H1 (cell line): Measurements from ENCODE around the gene ATXN7. TPM values are rescaled to one million over a fixed set of nuclear protein-coding genes. Genes with fewer than 3 reads are reported as not detected.

Experiments
- CTCF ChIA-PET: fragments of 300-600 bp; sonication (Branson Sonifier 250); formaldehyde crosslinking; loops from one replicate; lab custom pipeline; 2021; ENCODE audit not compliant: partially characterized antibody; lab: Charles Lee
- POLR2A ChIA-PET: fragments of 300-600 bp; sonication (Branson Sonifier 250); formaldehyde crosslinking; loops from one replicate; lab custom pipeline; 2021; ENCODE audit warnings: inconsistent platforms; ENCODE audit not compliant: partially characterized antibody; lab: Charles Lee
- DNase-seq, 2 experiments: peaks; one replicate each; pipeline versions ENCODE4 v3.0.0 to v3.0.0-alpha.2; 2010 to 2022; ENCODE audit warnings: low spot score in 2 of 2, low read depth in 1 of 2, mixed read lengths in 1 of 2
- FAIRE-seq: peaks from 2 replicates; lab custom pipeline; 2011; peaks lifted over from hg19 to GRCh38; lab: Jason Lieb, UNC
- H2AFZ ChIP-seq: 2 replicates; pipeline ENCODE4 v1.8.1; 2012; ENCODE audit warnings: low read length, inconsistent platforms
- H2AK5ac ChIP-seq: 2 replicates; pipeline ENCODE4 v1.6.1; 2013; ENCODE audit warnings: low read depth, low read length
- H2BK120ac ChIP-seq: replicated peaks from 2 replicates; pipeline ENCODE3; 2013; ENCODE audit warnings: low read depth, low read length, inconsistent platforms
- H2BK12ac ChIP-seq: 2 replicates; pipeline ENCODE4 v1.6.1; 2013; ENCODE audit warnings: low read depth, low read length
- H2BK15ac ChIP-seq: 2 replicates; pipeline ENCODE4 v1.6.1; 2013; ENCODE audit warnings: low read length
- H2BK20ac ChIP-seq: 2 replicates; pipeline ENCODE4 v1.6.1; 2013; ENCODE audit warnings: low read length
- H2BK5ac ChIP-seq: 2 replicates; pipeline ENCODE4 v1.6.1; 2013; ENCODE audit warnings: low read depth, low read length
- H3K14ac ChIP-seq: 2 replicates; pipeline ENCODE4 v1.6.1; 2013; ENCODE audit warnings: inconsistent platforms; ENCODE audit not compliant: insufficient read length
- H3K18ac ChIP-seq: 2 replicates; pipeline ENCODE4 v1.6.1; 2013; ENCODE audit warnings: low read length; ENCODE audit errors: extremely low read depth
- H3K23ac ChIP-seq: 2 replicates; pipeline ENCODE4 v1.6.1; 2013; ENCODE audit warnings: inconsistent platforms; ENCODE audit not compliant: insufficient read length
- H3K23me2 ChIP-seq: 2 replicates; pipeline ENCODE4 v1.6.1; 2013; ENCODE audit warnings: low read depth, low read length
- H3K27ac ChIP-seq: 2 replicates; pipeline ENCODE4 v1.6.1; 2011; ENCODE audit warnings: low read depth, low read length, inconsistent platforms
- H3K27me3 ChIP-seq, 4 experiments: replicated peaks in 1 of 4; 1 replicate in 1 of 4; 2 replicates in 3 of 4; pipeline versions ENCODE4 v1.6.1 to v1.8.1; 2011 to 2013; ENCODE audit warnings: low read length in 3 of 4, mild to moderate bottlenecking in 3 of 4, inconsistent platforms in 2 of 4, mixed read lengths in 2 of 4, moderate library complexity in 1 of 4; ENCODE audit not compliant: control insufficient read depth in 3 of 4, insufficient read depth in 3 of 4; ENCODE audit errors: extremely low read depth in 1 of 4
- H3K36me3 ChIP-seq, 4 experiments: 2 replicates each; pipeline versions ENCODE4 v1.6.1 to v1.8.1; 2011 to 2013; ENCODE audit warnings: mild to moderate bottlenecking in 4 of 4, low read length in 3 of 4, moderate library complexity in 2 of 4, control low read depth in 1 of 4, inconsistent platforms in 1 of 4; ENCODE audit not compliant: insufficient read depth in 4 of 4, control insufficient read depth in 2 of 4
- H3K4ac ChIP-seq: replicated peaks from 2 replicates; pipeline ENCODE3; 2013; ENCODE audit warnings: low read length, low read depth, mixed read lengths, inconsistent platforms; ENCODE audit not compliant: insufficient read length
- H3K4me1 ChIP-seq, 4 experiments: replicated peaks in 1 of 4; 1 replicate in 1 of 4; 2 replicates in 3 of 4; pipeline versions ENCODE4 v1.6.1 to v1.8.1; 2011 to 2013; ENCODE audit warnings: low read length in 3 of 4, inconsistent platforms in 2 of 4, mixed read lengths in 1 of 4; ENCODE audit not compliant: insufficient read depth in 4 of 4, control insufficient read depth in 3 of 4
- H3K4me2 ChIP-seq, 2 experiments: 2 replicates each; pipeline versions ENCODE4 v1.6.1 to v1.8.1; 2011 to 2013; ENCODE audit warnings: low read depth in 2 of 2, low read length in 2 of 2, control low read depth in 1 of 2, inconsistent platforms in 1 of 2, mild to moderate bottlenecking in 1 of 2; ENCODE audit not compliant: insufficient read depth in 1 of 2
- H3K4me3 ChIP-seq, 4 experiments: fragments of 200-600, 300-600 bp in 1 of 4; sonication (generic), shearing (Covaris generic), sonication (Bioruptor Twin) in 1 of 4; 2 replicates each; pipeline versions ENCODE4 v1.5.1 to v1.8.1; 2011 to 2016; ENCODE audit warnings: low read length in 4 of 4, low read depth in 3 of 4, control low read depth in 2 of 4, inconsistent platforms in 2 of 4, mild to moderate bottlenecking in 2 of 4, mixed read lengths in 1 of 4, moderate library complexity in 1 of 4; ENCODE audit not compliant: insufficient read depth in 2 of 4; ENCODE audit errors: extremely low read depth in 1 of 4
- H3K56ac ChIP-seq: replicated peaks from 2 replicates; pipeline ENCODE3; 2013; ENCODE audit warnings: low read depth, mild to moderate bottlenecking, mixed read lengths, low read length, inconsistent platforms; ENCODE audit not compliant: insufficient read length
- H3K79me1 ChIP-seq: 2 replicates; pipeline ENCODE4 v1.6.1; 2013; ENCODE audit warnings: low read depth, low read length, control low read depth
- H3K79me2 ChIP-seq, 2 experiments: 2 replicates each; pipeline versions ENCODE4 v1.6.1 to v1.8.1; 2012 to 2013; ENCODE audit warnings: low read length in 2 of 2, mild to moderate bottlenecking in 2 of 2, inconsistent platforms in 1 of 2; ENCODE audit not compliant: insufficient read depth in 2 of 2, control insufficient read depth in 1 of 2
- H3K9ac ChIP-seq, 4 experiments: replicated peaks in 1 of 4; 1 replicate in 1 of 4; 2 replicates in 3 of 4; pipeline versions ENCODE4 v1.6.1 to v1.8.1; 2011 to 2013; ENCODE audit warnings: low read depth in 3 of 4, low read length in 3 of 4, control low read depth in 2 of 4, mild to moderate bottlenecking in 2 of 4, moderate library complexity in 2 of 4, inconsistent platforms in 1 of 4; ENCODE audit errors: extremely low read depth in 1 of 4
- H3K9me3 ChIP-seq, 2 experiments: 2 replicates each; pipeline versions ENCODE4 v1.6.1 to v1.8.1; 2012 to 2013; ENCODE audit warnings: mild to moderate bottlenecking in 2 of 2, moderate library complexity in 2 of 2, control low read depth in 1 of 2, inconsistent platforms in 1 of 2, low read depth in 1 of 2, low read length in 1 of 2, mixed read lengths in 1 of 2; ENCODE audit not compliant: insufficient read depth in 2 of 2
- H4K20me1 ChIP-seq, 2 experiments: replicated peaks in 1 of 2; 2 replicates each; pipeline versions ENCODE3 to v1.8.1; 2011 to 2013; ENCODE audit warnings: inconsistent platforms in 2 of 2, low read length in 2 of 2, mild to moderate bottlenecking in 1 of 2; ENCODE audit not compliant: insufficient read depth in 2 of 2, control insufficient read depth in 1 of 2
- H4K5ac ChIP-seq: 2 replicates; pipeline ENCODE4 v1.6.1; 2013; ENCODE audit warnings: low read length, low read depth, mixed read lengths, inconsistent platforms; ENCODE audit not compliant: insufficient read length
- H4K8ac ChIP-seq: 2 replicates; pipeline ENCODE4 v1.8.0; 2013; ENCODE audit warnings: mild to moderate bottlenecking, moderate library complexity, low read length, inconsistent platforms; ENCODE audit not compliant: insufficient read depth; ENCODE audit errors: extremely low read depth
- H4K91ac ChIP-seq: replicated peaks from 2 replicates; pipeline ENCODE3; 2013; ENCODE audit warnings: low read length, mixed read lengths, inconsistent platforms; ENCODE audit not compliant: insufficient read length
- CHD2 ChIP-seq: IDR thresholded peaks from 2 replicates; pipeline ENCODE4 v1.6.1; 2012; ENCODE audit warnings: low read length, improper control_type of control experiment
- POLR2AphosphoS5 ChIP-seq: IDR thresholded peaks from 2 replicates; pipeline ENCODE4 v1.6.1; 2011; ENCODE audit warnings: low read depth, low read length
- WGBS, 2 experiments: shearing (Covaris generic) in 1 of 2; methylation state at CpG; one replicate each; pipeline versions ENCODE4 v1.1.6 to v1.1.7; 2013 to 2015; ENCODE audit warnings: low lambda C conversion rate in 2 of 2, mixed read lengths in 2 of 2, inconsistent platforms in 1 of 2, low coverage in 1 of 2, missing lambda C conversion rate in 1 of 2; ENCODE audit not compliant: insufficient replicate concordance in 2 of 2, insufficient coverage in 1 of 2, insufficient read length in 1 of 2; ENCODE audit errors: extremely low coverage in 1 of 2, missing lambda C conversion rate in 1 of 2; 5-methylcytosine and 5-hydroxymethylcytosine counted together
- polyA plus RNA-seq, 7 experiments: library from polyadenylated mRNA; depleted of rRNA in 3 of 7; stranded (reverse) in 5 of 7; unstranded in 2 of 7; fragments of >200 nt in 5 of 7; fragments of 200-250 nt in 2 of 7; gene quantifications; 1 replicate in 5 of 7; 2 replicates in 1 of 7; 4 replicates in 1 of 7; pipeline versions ENCODE4 v1.2.1 to v1.2.3, GENCODE V29; 2011 to 2013; ENCODE audit warnings: missing spikeins in 2 of 7, mixed read lengths in 2 of 7
- total RNA-seq: library from RNA; stranded (reverse); fragmentation: NEBNext Ultra II Directional; extraction: Animal tissue kit (Norgen Biotek cat#: 25700); gene quantifications from 2 replicates; pipeline ENCODE4 v1.2.1, GENCODE V29; 2021

The ATXN7 gene
- total and polyA plus RNA-seq, 2 of the 8 experiments (the other 6 are each of a cell fraction or from before 2014, with no cell fraction given): 15.5 to 16.8 TPM

GRCh38 chr3:63934041-63934866 is 70.6 kb downstream of the ATXN7 start:
- 84% methylated on average over 6 of the region's 6 CpGs; no CpG with 5 or more reads in 1 of the 2 experiments for WGBS, 2 experiments
- TF ChIP-seq POLR2AphosphoS5 (no peak), CHD2 (no peak)
- H4K20me1 ChIP-seq: peaks cover 2% of the 10 kb centered on the region in 2 experiments
- H4K91ac ChIP-seq: no peak overlapping the region
- H3K36me3 ChIP-seq: no peaks in the 10 kb centered on the region
- H3K27ac ChIP-seq: no peak overlapping the region
- no peak overlapping the region for H3K56ac ChIP-seq
- H3K14ac ChIP-seq: no peak overlapping the region
- H3K4me3 ChIP-seq: no peak overlapping the region
- H2BK15ac ChIP-seq: no peak overlapping the region
- peaks cover 0 to 7% (median 6%) of the 10 kb centered on the region in 4 experiments; a peak in 3 of 7 replicates for H3K4me1 ChIP-seq
- H4K8ac ChIP-seq: no peak overlapping the region
- no peak overlapping the region for H2AK5ac ChIP-seq
- no peak overlapping the region for H2BK20ac ChIP-seq
- H3K23ac ChIP-seq: no peak overlapping the region
- H2AFZ ChIP-seq: no peak overlapping the region
- no peak overlapping the region for H3K4ac ChIP-seq
- CTCF ChIA-PET: interaction anchor here (0.7 to 1.8 kb wide), 3 partner anchors 13 to 60 kb away, joined by 3 to 5 read pairs (median 4); no protein-coding TSS in a partner anchor
- H3K9me3 ChIP-seq: no peaks in the 10 kb centered on the region
- H3K23me2 ChIP-seq: no peaks in the 10 kb centered on the region
- H3K4me2 ChIP-seq: no peak overlapping the region
- DNase-seq (no peak), FAIRE-seq (no peak)
- no peak overlapping the region for H2BK12ac ChIP-seq
- H3K79me1 ChIP-seq: no peaks in the 10 kb centered on the region
- POLR2A ChIA-PET: interaction anchor here (1.4 kb wide), 1 partner anchor 9 kb away, joined by 4 read pairs; no protein-coding TSS in a partner anchor
- H3K9ac ChIP-seq: no peak overlapping the region; a peak in 1 of 7 replicates
- H3K27me3 ChIP-seq: no peaks in the 10 kb centered on the region
- no peak overlapping the region for H2BK120ac ChIP-seq
- H3K79me2 ChIP-seq: peaks cover 0 to 14% of the 10 kb centered on the region in 2 experiments; a peak in 2 of 4 replicates
- no peak overlapping the region for H2BK5ac ChIP-seq
- no peak overlapping the region; the same call in 1 of the 2 replicates for H3K18ac ChIP-seq
- no peak overlapping the region for H4K5ac ChIP-seq
